HEK293 (cell line): ENCODE results near the gene VPS9D1.
"Not testable (repeated sequence)": the region's sequence is repeated elsewhere in the genome, so short reads cannot be mapped to it uniquely, and the experiment has no call there.

Source experiments
- CTCF ChIA-PET: fragments of 350-600 bp; formaldehyde crosslinking; extraction: SDS; loops from one replicate; lab custom pipeline; 2021; ENCODE audit warnings: antibody characterized with exemption; lab: Yijun Ruan, JAX
- POLR2A ChIA-PET: fragments of 300-600 bp; formaldehyde crosslinking; extraction: SDS; loops from one replicate; lab custom pipeline; 2020; ENCODE audit warnings: antibody characterized with exemption, inconsistent platforms; lab: Yijun Ruan, JAX
- H3K27ac ChIP-seq: fragments of 200-500 bp; sonication (Bioruptor generic); 2 replicates; pipeline ENCODE4 v1.5.1; 2014; ENCODE audit warnings: low read depth, low read length, control low read depth, inconsistent platforms; ENCODE audit errors: extremely low read depth
- H3K36me3 ChIP-seq, 2 experiments: fragments of 200-500 bp in 1 of 2; sonication (Bioruptor generic) in 1 of 2; 1 replicate in 1 of 2; 2 replicates in 1 of 2; pipeline ENCODE4 v1.5.1; 2014 to 2017; ENCODE audit warnings: inconsistent platforms in 2 of 2, low read length in 2 of 2; ENCODE audit not compliant: control insufficient read depth in 2 of 2, insufficient read depth in 1 of 2
- H3K4me1 ChIP-seq: fragments of 200-500 bp; sonication (Bioruptor generic); 2 replicates; pipeline ENCODE4 v1.5.1; 2014; ENCODE audit warnings: mild to moderate bottlenecking, low read length, inconsistent platforms; ENCODE audit not compliant: control insufficient read depth, insufficient read depth
- H3K4me3 ChIP-seq: 2 replicates; pipeline ENCODE4 v1.5.1; 2011; ENCODE audit warnings: low read depth, mild to moderate bottlenecking, control low read depth, low read length, moderate library complexity
- H3K9me3 ChIP-seq: fragments of 200-500 bp; sonication (Bioruptor generic); 2 replicates; pipeline ENCODE4 v1.5.1; 2014; ENCODE audit warnings: low read depth, low read length, inconsistent platforms; ENCODE audit not compliant: control insufficient read depth, insufficient read depth
- BCL11B ChIP-seq: fragments of 450-650 bp; formaldehyde crosslinking; IDR thresholded peaks from 2 replicates; pipeline ENCODE4 v1.5.1; 2016; ENCODE audit warnings: low read depth, missing biosample characterization, missing genetic modification characterization
- HIC1 ChIP-seq: fragments of 450-650 bp; formaldehyde crosslinking; IDR thresholded peaks from 2 replicates; pipeline ENCODE4 v1.5.1; 2016; ENCODE audit warnings: missing biosample characterization, missing genetic modification characterization
- SCRT2 ChIP-seq: fragments of 450-650 bp; formaldehyde crosslinking; IDR thresholded peaks from 2 replicates; pipeline ENCODE4 v1.5.1; 2016; ENCODE audit warnings: missing biosample characterization, missing genetic modification characterization
- TRIM28 ChIP-seq: IDR thresholded peaks from 2 replicates; pipeline ENCODE4 v1.6.1; 2011; ENCODE audit warnings: low read length, control low read depth, borderline replicate concordance
- WT1 ChIP-seq: fragments of 450-650 bp; formaldehyde crosslinking; IDR thresholded peaks from 2 replicates; pipeline ENCODE4 v1.5.1; 2016; ENCODE audit warnings: missing biosample characterization, missing genetic modification characterization
- ZBTB17 ChIP-seq: fragments of 450-650 bp; formaldehyde crosslinking; IDR thresholded peaks from 2 replicates; pipeline ENCODE4 v1.5.1; 2016; ENCODE audit warnings: missing biosample characterization, missing genetic modification characterization
- ZBTB8A ChIP-seq: fragments of 450-650 bp; formaldehyde crosslinking; IDR thresholded peaks from 2 replicates; pipeline ENCODE4 v1.5.1; 2016; ENCODE audit warnings: missing biosample characterization, missing genetic modification characterization
- ZNF121 ChIP-seq: fragments of 450-650 bp; formaldehyde crosslinking; IDR thresholded peaks from 2 replicates; pipeline ENCODE4 v1.5.1; 2016; ENCODE audit warnings: missing biosample characterization, missing genetic modification characterization
- ZNF16 ChIP-seq: fragments of 450-650 bp; formaldehyde crosslinking; IDR thresholded peaks from 2 replicates; pipeline ENCODE4 v1.5.1; 2016; ENCODE audit warnings: low read depth, missing biosample characterization, missing genetic modification characterization
- ZNF248 ChIP-seq: fragments of 450-650 bp; formaldehyde crosslinking; IDR thresholded peaks from 2 replicates; pipeline ENCODE4 v1.5.1; 2017; ENCODE audit warnings: missing biosample characterization, missing genetic modification characterization
- ZNF335 ChIP-seq: fragments of 450-650 bp; formaldehyde crosslinking; conservative IDR thresholded peaks from 2 replicates; pipeline ENCODE4 v1.5.1; 2016; ENCODE audit warnings: missing biosample characterization, missing genetic modification characterization
- ZNF341 ChIP-seq: fragments of 450-650 bp; formaldehyde crosslinking; IDR thresholded peaks from 2 replicates; pipeline ENCODE4; 2016; ENCODE audit warnings: low read depth, missing biosample characterization, missing genetic modification characterization
- ZNF423 ChIP-seq: fragments of 450-650 bp; formaldehyde crosslinking; IDR thresholded peaks from 2 replicates; pipeline ENCODE4 v1.5.1; 2016; ENCODE audit warnings: missing biosample characterization, missing genetic modification characterization
- ZNF558 ChIP-seq: fragments of 450-650 bp; formaldehyde crosslinking; IDR thresholded peaks from 2 replicates; pipeline ENCODE4 v1.5.1; 2016; ENCODE audit warnings: missing biosample characterization, missing genetic modification characterization
- ZNF600 ChIP-seq: fragments of 450-650 bp; formaldehyde crosslinking; IDR thresholded peaks from 2 replicates; pipeline ENCODE4 v1.5.1; 2016; ENCODE audit warnings: missing biosample characterization, missing genetic modification characterization
- ZNF747 ChIP-seq: fragments of 450-650 bp; formaldehyde crosslinking; IDR thresholded peaks from 2 replicates; pipeline ENCODE4 v1.5.1; 2016; ENCODE audit warnings: missing biosample characterization, missing genetic modification characterization
- ZNF830 ChIP-seq: fragments of 450-650 bp; IDR thresholded peaks from 2 replicates; pipeline ENCODE4 v1.5.0; 2018; ENCODE audit warnings: missing biosample characterization, missing genetic modification characterization, low read depth, mild to moderate bottlenecking, moderate library complexity
- TF ChIP-seq, protein P1 (sequence below): fragments of 450-650 bp; formaldehyde crosslinking; IDR thresholded peaks from 2 replicates; pipeline ENCODE4 v1.5.1; 2017; ENCODE audit warnings: missing biosample characterization, missing genetic modification characterization
- TF ChIP-seq, protein P2 (sequence below): fragments of 450-650 bp; formaldehyde crosslinking; optimal IDR thresholded peaks from 2 replicates; pipeline ENCODE3; 2016; ENCODE audit warnings: missing biosample characterization, mild to moderate bottlenecking, missing genetic modification characterization
- TF ChIP-seq, protein P3 (sequence below): fragments of 450-650 bp; formaldehyde crosslinking; IDR thresholded peaks from 2 replicates; pipeline ENCODE4 v1.5.1; 2016; ENCODE audit warnings: missing biosample characterization, missing genetic modification characterization

The VPS9D1 gene

DNA sequence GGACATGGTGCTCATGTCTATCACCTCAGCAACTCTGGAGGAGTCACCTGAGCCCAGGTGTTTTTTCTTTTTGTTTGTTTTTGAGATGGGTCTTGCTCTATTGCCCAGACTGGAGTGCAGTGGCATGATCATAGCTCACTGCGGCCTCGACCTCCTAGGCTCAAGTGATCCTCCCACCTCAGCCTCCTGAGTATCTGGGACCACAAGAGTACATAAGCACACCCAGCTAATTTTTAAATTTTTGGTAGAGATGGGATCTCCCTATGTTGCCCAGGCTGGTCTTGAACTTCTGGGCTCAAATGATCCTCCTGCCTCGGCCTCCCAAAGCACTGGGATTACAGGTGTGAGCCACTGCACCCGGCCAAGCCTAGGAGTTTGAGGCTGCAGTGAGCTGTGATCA is 31.1 kb downstream of the VPS9D1 start:
- ChIA-PET CTCF (interaction anchor here (1.2 kb wide), 1 partner anchor 10 kb away, joined by 4 read pairs; no protein-coding TSS in a partner anchor), POLR2A (interaction anchor here (0.7 kb wide), 1 partner anchor 184 kb away, joined by 3 read pairs; the partner anchor contains the start of gene TCF25)
- not testable (repeated sequence) for H3K4me1 ChIP-seq, H3K27ac ChIP-seq, H3K4me3 ChIP-seq, H3K9me3 ChIP-seq
- peaks cover 0 to 48% of the 10 kb centered on the region in 2 experiments; a peak in 2 of 3 replicates for H3K36me3 ChIP-seq
- TF ChIP-seq ZNF121 = peak; percentile 94

GRCh38 chr16:89689142-89689541 is 31.6 kb downstream of the VPS9D1 start:
- ChIA-PET POLR2A (no interaction called here), CTCF (interaction anchor here (1.2 kb wide), 1 partner anchor 10 kb away, joined by 3 read pairs; no protein-coding TSS in a partner anchor)
- Histone ChIP-seq H3K36me3 (peaks cover 0 to 44% of the 10 kb centered on the region in 2 experiments; a peak in 2 of 3 replicates), H3K9me3 (no peaks in the 10 kb centered on the region), H3K4me1 (no peaks in the 10 kb centered on the region), H3K4me3 (no peak overlapping the region), H3K27ac (no peak overlapping the region)
- TF ChIP-seq BCL11B (tag by site-specific recombination) (no peak), WT1 (tag by site-specific recombination) (no peak), ZNF830 (tag by site-specific recombination) (no peak), ZNF16 (tag by site-specific recombination) (no peak), ZNF248 (tag by site-specific recombination) (no peak)
- TF ChIP-seq, protein P1, sequence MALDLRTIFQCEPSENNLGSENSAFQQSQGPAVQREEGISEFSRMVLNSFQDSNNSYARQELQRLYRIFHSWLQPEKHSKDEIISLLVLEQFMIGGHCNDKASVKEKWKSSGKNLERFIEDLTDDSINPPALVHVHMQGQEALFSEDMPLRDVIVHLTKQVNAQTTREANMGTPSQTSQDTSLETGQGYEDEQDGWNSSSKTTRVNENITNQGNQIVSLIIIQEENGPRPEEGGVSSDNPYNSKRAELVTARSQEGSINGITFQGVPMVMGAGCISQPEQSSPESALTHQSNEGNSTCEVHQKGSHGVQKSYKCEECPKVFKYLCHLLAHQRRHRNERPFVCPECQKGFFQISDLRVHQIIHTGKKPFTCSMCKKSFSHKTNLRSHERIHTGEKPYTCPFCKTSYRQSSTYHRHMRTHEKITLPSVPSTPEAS = no peak

GRCh38 chr16:89688395-89688794 is 32.3 kb downstream of the VPS9D1 start:
- Histone ChIP-seq H3K36me3 (peaks cover 0 to 37% of the 10 kb centered on the region in 2 experiments; a peak in 2 of 3 replicates), H3K4me1 (no peaks in the 10 kb centered on the region), H3K9me3 (no peaks in the 10 kb centered on the region), H3K4me3 (no peak overlapping the region), H3K27ac (no peak overlapping the region)
- CTCF ChIA-PET = interaction anchor here (0.7 to 1.2 kb wide), 2 partner anchors 11 to 490 kb away, joined by 3 read pairs; no protein-coding TSS in a partner anchor
- TF ChIP-seq ZNF558 (no peak), ZNF747 (tag by site-specific recombination) (no peak), SCRT2 (tag by site-specific recombination) (no peak)
- POLR2A ChIA-PET = interaction anchor here (0.6 kb wide), 1 partner anchor 515 kb away, joined by 6 read pairs; no protein-coding TSS in a partner anchor

- H3K36me3 ChIP-seq = peaks cover 0 to 31% of the 10 kb centered on the region in 2 experiments; a peak in 1 of 3 replicates
- POLR2A ChIA-PET = interaction anchor here (0.6 to 1.4 kb wide), 10 partner anchors 8 to 542 kb away, joined by 3 to 10 read pairs (median 5); partner anchors contain the start of genes CHMP1A, SPATA2L and SPATA33
- peak overlapping the region; percentile 74 for H3K4me3 ChIP-seq
- H3K4me1 ChIP-seq = no peaks in the 10 kb centered on the region
- H3K27ac ChIP-seq = peak overlapping the region; percentile 79
- CTCF ChIA-PET = no interaction called here
- H3K9me3 ChIP-seq = no peaks in the 10 kb centered on the region
- TF ChIP-seq HIC1 (tag by site-specific recombination) (no peak), ZNF335 (tag by site-specific recombination) (peak; percentile 14), ZBTB8A (peak; percentile 83), TRIM28 (no peak), ZNF341 (tag by site-specific recombination) (0 out of 2 replicates have a peak, but pooled peaks have one; percentile 18), ZNF423 (no peak), ZNF600 (tag by site-specific recombination) (0 out of 2 replicates have a peak, but pooled peaks have one; percentile 32), ZBTB17 (tag by site-specific recombination) (peak; percentile 54)
- TF ChIP-seq, protein P2, sequence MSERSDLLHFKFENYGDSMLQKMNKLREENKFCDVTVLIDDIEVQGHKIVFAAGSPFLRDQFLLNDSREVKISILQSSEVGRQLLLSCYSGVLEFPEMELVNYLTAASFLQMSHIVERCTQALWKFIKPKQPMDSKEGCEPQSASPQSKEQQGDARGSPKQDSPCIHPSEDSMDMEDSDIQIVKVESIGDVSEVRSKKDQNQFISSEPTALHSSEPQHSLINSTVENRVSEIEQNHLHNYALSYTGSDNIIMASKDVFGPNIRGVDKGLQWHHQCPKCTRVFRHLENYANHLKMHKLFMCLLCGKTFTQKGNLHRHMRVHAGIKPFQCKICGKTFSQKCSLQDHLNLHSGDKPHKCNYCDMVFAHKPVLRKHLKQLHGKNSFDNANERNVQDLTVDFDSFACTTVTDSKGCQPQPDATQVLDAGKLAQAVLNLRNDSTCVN (tag by site-specific recombination) = peak; percentile 63
- TF ChIP-seq, protein P3, sequence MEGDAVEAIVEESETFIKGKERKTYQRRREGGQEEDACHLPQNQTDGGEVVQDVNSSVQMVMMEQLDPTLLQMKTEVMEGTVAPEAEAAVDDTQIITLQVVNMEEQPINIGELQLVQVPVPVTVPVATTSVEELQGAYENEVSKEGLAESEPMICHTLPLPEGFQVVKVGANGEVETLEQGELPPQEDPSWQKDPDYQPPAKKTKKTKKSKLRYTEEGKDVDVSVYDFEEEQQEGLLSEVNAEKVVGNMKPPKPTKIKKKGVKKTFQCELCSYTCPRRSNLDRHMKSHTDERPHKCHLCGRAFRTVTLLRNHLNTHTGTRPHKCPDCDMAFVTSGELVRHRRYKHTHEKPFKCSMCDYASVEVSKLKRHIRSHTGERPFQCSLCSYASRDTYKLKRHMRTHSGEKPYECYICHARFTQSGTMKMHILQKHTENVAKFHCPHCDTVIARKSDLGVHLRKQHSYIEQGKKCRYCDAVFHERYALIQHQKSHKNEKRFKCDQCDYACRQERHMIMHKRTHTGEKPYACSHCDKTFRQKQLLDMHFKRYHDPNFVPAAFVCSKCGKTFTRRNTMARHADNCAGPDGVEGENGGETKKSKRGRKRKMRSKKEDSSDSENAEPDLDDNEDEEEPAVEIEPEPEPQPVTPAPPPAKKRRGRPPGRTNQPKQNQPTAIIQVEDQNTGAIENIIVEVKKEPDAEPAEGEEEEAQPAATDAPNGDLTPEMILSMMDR (tag by site-specific recombination) = peak; percentile 50
Measured at GRCh38 chr16:89687092-89687940, 33.4 kb downstream of the VPS9D1 start.
